Skeletal muscle cell (primary cell): ENCODE measurements around the gene CADM1.
A peak's percentile ranks its signal among the peaks of the same experiment; 100 is the strongest.

Source experiments
- DNase-seq: peaks from one replicate; pipeline ENCODE4 v3.0.0-alpha.2; 2010; ENCODE audit warnings: low read depth
- H3K4me3 ChIP-seq: 2 replicates; pipeline ENCODE4 v1.5.1; 2011; ENCODE audit warnings: low read depth, mild to moderate bottlenecking, control low read depth, low read length, moderate library complexity

CADM1 gene

DNA sequence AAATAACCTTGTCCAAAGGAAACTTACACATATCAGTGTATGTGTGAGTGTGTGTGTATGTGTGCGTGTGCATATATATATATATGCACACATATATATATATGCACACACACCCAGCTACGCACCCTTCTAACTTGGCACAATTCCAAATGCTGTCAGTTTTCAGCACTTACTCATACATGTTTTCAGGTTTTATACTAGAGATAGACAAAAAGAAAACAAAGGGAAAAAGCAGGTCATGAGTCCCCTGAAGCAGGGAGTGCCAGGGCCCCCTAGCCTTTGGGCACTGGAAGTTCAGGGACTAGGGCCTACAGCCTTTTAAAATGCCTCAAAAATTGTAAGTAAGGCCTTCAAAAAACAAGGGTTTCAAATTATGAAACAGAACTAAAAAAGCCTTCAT lies 265.4 kb downstream of the CADM1 start:
- no peak for DNase-seq
- no peak overlapping the region for H3K4me3 ChIP-seq

DNA sequence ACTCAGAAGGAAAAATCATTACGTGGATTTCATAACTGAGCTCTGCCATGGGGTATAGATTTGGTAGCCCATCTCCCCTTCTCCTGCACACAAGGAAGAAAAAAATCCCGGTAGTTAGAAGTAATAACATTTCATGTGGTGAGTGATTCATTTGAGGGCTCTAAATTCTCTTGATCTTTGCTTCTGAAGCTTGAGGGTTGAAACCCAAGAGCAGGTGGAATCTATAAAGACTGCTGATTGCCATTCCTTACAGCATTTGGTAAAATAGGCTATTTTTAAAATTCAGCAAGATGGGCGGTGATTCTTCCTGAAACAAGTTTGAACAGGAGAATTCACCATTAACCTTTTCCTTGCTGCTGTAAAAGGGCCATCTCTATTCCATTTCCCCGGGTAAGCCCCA lies 266.1 kb downstream of the CADM1 start:
- no peak overlapping the region for H3K4me3 ChIP-seq
- DNase-seq: no peak

- H3K4me3 ChIP-seq: no peak overlapping the region
- no peak for DNase-seq
Measured at GRCh38 chr11:115237578-115237977, 266.6 kb downstream of the CADM1 start.

GRCh38 chr11:115234794-115235193 lies 269.4 kb downstream of the CADM1 start:
- no peak overlapping the region for H3K4me3 ChIP-seq

GRCh38 chr11:115226556-115226955 lies 277.7 kb downstream of the CADM1 start:
- no peak overlapping the region for H3K4me3 ChIP-seq
- peak; percentile 69 for DNase-seq

More at GRCh38 chr11:115234794-115235193, 269.4 kb downstream of the CADM1 start:
- no peak for DNase-seq

DNA sequence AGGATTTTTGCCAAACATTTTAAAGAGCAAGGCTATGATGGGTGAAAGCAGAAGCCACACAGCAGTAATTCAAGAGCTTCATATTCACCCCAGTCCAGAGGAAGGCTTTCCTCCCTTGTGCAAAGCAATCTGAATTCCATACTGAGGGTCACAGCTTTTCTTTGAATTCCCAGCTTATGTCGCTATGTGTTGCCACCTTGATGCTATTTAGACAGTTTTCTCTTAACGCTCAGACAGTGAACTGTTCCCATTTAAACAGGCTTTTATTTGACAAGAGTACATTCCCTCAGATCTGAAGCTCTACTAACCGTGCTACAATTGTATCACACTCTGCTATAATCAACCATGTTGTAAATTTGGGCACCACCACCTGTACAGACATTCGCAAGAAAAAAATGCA lies 279.7 kb downstream of the CADM1 start:
- DNase-seq: no peak
- no peak overlapping the region for H3K4me3 ChIP-seq

GRCh38 chr11:115222863-115223530 lies 281.2 kb downstream of the CADM1 start:
- H3K4me3 ChIP-seq: no peak overlapping the region
- DNase-seq: no peak

DNA sequence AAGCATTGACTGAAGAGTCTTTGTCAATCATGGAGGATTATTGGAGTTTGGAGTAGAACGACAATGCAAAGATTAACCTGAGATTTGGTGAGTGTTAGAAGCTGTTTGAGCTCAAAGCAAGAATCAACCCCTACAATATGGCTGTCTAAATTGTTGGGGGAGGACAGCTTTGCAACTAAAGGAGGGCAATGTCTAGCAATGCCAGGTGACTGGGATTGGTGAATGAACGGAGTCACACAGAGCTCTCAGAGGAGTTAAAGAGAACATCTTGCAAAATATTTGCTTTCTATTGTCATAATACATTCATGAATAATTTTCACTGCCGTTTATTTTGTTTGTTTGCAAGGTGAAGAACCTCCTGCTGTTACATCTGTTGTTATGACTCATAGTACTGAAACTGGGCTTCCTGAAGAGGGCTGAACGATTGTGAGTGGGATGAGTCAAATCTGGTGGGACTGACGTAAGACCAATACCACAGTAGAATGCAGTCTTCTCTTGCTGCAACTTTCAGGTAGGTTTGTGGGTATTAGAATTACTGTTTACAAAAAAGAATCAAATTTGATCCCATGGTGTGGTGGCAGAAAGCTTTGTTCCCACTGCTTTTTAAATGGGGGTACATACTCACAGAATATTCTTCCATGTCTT lies 281.9 kb downstream of the CADM1 start:
- no peak overlapping the region for H3K4me3 ChIP-seq
- DNase-seq: peak; percentile 79

DNA sequence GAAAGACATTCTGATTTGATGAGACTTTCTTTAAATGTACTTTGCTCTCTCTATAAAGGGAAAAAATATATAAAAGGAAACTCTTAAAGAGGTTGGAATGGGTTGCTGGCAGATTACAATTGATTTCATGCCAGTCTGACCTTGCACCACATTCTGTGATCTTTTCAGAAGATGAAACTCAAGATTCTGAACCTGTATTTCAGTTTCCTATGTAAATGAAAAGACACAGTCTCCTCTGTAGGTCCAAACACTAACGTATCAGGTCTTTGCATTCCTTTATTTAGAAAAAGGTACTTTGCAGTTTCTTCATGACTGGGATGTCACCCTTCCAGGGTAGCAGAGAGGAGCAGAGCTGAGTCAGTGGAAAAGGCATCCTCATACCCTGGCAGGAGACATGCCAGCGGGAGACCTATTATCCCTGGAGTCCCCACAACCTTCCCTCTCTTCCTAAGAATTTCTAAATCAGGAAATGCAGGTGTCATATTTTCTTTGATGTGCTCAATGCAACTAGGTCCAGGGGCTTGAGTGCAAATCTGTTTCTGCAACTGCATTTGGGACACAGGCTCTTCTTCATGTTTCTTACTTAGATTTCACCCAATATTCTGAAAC lies 282.6 kb downstream of the CADM1 start:
- H3K4me3 ChIP-seq: no peak overlapping the region
- DNase-seq: no peak

DNA sequence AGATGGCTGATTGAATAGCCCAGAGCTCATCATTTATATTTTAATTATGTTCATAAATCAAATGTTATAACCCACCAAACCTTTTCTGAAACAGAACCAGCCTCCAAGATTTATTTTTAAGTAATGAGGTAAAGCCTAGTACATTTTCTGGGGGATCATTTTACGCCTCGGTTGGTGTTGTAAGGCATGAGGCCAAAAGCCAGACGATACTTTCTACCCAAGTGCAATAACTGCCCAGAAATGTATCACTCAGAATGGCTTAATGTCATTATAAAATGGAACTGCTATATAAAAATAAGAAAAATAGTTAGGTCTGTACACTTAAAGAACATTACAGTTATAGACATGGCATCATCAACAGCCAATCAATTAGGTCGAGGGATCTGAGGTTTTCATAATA lies 283.3 kb downstream of the CADM1 start:
- no peak overlapping the region for H3K4me3 ChIP-seq
- DNase-seq: no peak

DNA sequence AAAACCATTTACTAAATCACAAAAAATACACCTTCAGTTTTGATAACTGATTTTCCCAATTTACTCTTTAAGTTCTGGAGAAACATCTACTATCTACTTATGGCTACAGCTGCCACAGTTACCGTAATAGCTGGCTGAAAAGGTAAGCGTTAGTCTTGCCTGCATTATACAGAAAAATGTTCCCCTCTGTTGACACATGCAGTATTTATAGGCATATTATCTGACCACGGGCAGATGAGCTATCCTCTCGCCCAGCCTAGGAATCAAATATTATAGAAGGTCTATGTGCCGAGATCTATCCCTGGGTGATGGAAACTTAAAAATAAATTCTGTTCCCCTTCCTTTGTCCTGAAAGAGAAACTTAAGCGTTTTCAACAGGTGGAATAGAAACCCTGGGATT lies 283.8 kb downstream of the CADM1 start:
- no peak overlapping the region for H3K4me3 ChIP-seq
- DNase-seq: no peak

- H3K4me3 ChIP-seq: no peak overlapping the region
- no peak for DNase-seq
Measured at GRCh38 chr11:115219376-115219775, 284.8 kb downstream of the CADM1 start.

DNA sequence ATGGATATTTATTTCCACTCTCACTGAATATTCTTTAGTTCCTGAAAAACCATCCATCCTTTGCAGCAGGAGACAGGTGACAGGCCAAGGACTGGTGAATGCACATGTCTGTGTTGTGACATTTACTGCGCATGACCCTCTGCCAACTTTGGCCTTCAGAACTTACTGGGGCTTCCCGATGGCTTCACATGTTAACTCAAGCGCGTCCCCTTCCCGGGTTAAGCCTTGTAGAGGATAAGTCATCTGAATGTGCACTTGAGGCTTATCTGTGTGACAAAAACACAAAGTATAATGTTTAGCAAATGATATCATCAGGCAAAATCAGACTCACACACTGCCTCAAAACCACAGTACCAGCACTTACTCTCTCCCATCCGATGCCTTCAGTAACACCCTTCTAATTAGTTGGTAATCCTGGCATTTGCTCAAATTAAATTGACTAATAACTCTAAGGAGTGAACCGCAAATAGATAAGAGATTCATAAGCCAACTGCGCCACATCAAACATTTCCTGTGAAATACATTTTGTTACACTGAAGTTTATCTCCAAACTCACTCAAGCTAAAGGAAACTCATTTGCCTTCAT lies 286.4 kb downstream of the CADM1 start:
- DNase-seq: no peak
- H3K4me3 ChIP-seq: no peak overlapping the region

GRCh38 chr11:115215694-115216617 lies 288.3 kb downstream of the CADM1 start:
- no peak overlapping the region for H3K4me3 ChIP-seq
- no peak for DNase-seq

GRCh38 chr11:115214644-115215234 lies 289.5 kb downstream of the CADM1 start:
- no peak for DNase-seq
- no peak overlapping the region for H3K4me3 ChIP-seq

DNA sequence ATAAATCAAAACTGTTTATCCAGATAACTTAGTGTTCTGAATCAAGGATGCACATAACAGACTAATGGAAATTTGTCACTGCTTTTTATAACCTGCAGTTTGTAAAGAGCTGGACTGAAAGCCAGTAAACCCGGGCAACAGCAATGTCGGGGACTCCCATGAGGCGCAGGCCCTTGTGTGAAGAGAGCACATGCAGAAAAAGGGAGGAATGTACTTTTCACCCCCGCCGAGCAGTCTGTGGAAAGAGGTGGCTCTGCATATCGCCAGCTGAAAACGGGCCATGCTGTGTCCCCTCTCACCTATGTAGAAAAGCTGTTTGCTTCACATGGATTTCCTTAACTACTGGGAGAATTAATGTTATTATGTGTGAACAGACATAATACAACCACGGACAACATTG lies 291.2 kb downstream of the CADM1 start:
- DNase-seq: no peak
- no peak overlapping the region for H3K4me3 ChIP-seq

DNA sequence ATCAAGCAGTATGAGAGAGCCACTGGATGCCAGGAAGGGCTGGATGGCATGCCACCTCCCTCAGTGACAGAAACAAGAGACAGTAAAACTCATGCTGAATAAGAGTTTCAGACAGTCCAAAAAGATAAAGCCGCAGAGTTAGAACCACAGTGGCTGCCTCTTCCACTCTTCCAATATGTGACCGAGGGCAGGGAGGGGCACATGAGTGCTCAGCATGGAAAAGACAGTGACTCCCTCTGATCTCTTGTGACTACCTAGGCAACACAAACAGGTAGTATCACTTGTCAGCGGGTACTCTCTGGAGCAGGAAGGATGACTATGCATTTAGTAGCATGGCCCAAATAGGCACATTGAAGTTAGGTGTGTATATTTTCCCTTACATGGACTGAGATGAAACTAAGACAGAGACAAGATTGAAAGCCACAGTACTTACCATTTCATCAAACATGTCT lies 295.4 kb downstream of the CADM1 start:
- H3K4me3 ChIP-seq: no peak overlapping the region
- no peak for DNase-seq

DNA sequence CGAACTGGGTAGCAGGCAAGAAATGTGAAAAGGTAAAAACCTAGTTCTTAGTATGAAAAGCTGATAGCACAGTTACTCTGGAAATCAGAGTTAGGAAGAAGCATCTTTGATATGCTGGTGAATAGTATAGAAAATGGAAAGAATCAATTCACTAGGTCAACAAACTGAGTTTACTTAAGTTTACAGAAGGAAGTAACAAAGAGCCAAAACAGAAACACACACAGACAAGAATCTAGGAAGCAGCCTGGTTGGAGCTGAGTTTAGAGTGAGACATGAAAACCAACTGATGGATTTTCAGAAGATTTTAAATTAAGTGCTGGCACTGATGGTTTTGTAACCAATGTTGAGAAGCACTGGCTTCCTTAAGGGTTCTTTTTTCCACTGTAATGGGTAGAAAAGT lies 296.3 kb downstream of the CADM1 start:
- DNase-seq: no peak
- no peak overlapping the region for H3K4me3 ChIP-seq

DNA sequence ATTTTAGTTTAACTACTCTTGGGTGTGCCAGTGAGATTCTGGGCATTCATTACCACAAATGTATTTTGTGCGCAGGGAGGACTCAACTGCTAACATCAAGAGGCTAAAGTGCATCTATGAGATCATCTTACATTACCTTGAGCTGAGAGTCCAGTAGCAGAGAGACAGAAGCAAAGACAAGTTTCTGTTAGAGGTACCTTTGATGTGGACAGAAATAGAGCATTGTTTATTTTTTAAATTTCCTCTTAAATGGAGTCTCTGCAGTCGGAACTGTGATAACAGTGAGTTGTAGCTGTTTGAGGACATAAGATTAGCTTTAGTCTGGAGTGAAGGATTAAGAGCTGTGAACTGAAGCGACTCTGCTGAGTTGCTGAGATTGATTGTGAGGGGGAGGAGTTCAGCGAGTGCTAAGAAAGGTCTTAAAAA lies 297.0 kb downstream of the CADM1 start:
- DNase-seq: no peak
- H3K4me3 ChIP-seq: no peak overlapping the region
